Pons (tissue), 1 donor: ENCODE results near the gene KERA.
"Not testable (repeated sequence)": the region's sequence is repeated elsewhere in the genome, so short reads cannot be mapped to it uniquely, and the experiment has no call there.

Source experiments
- DNase-seq: peaks from one replicate; pipeline ENCODE4 v3.0.0-alpha.2; 2016; ENCODE audit warnings: low spot score

Gene KERA

GRCh38 chr12:91057368-91058165 is at the start of gene KERA:
TSS of gene KERA (minus strand) at chr12:91058024. CDS start at chr12:91056281, 1,743 bp downstream.
- no peak for DNase-seq

GRCh38 chr12:91106283-91106682 is 48.5 kb upstream of the KERA start:
- DNase-seq, result no peak

- DNase-seq, result no peak
Measured at GRCh38 chr12:91105807-91106206, 48.0 kb upstream of the KERA start.

- DNase-seq, result no peak
Measured at GRCh38 chr12:91104812-91105466, 47.1 kb upstream of the KERA start.

GRCh38 chr12:91103624-91104023 is 45.8 kb upstream of the KERA start:
- no peak for DNase-seq

GRCh38 chr12:91103101-91103500 is 45.3 kb upstream of the KERA start:
- no peak for DNase-seq

GRCh38 chr12:91100906-91101305 is 43.1 kb upstream of the KERA start:
- no peak for DNase-seq

GRCh38 chr12:91099836-91100235 is 42.0 kb upstream of the KERA start:
- DNase-seq, result no peak

GRCh38 chr12:91099341-91099740 is 41.5 kb upstream of the KERA start:
- no peak for DNase-seq

- no peak for DNase-seq
Measured at GRCh38 chr12:91098941-91099340, 41.1 kb upstream of the KERA start.

- no peak for DNase-seq
Measured at GRCh38 chr12:91098461-91098860, 40.6 kb upstream of the KERA start.

GRCh38 chr12:91094957-91095356 is 37.1 kb upstream of the KERA start:
- no peak for DNase-seq

- DNase-seq, result no peak
Measured at GRCh38 chr12:91094032-91094662, 36.3 kb upstream of the KERA start.

- no peak for DNase-seq
Measured at GRCh38 chr12:91093341-91093740, 35.5 kb upstream of the KERA start.

- no peak for DNase-seq
Measured at GRCh38 chr12:91091916-91092715, 34.3 kb upstream of the KERA start.

- DNase-seq, result not testable (repeated sequence)
Measured at GRCh38 chr12:91089953-91090352, 32.1 kb upstream of the KERA start.

- DNase-seq, result no peak
Measured at GRCh38 chr12:91080041-91080440, 22.2 kb upstream of the KERA start.

- no peak for DNase-seq
Measured at GRCh38 chr12:91078501-91078900, 20.7 kb upstream of the KERA start.

- no peak for DNase-seq
Measured at GRCh38 chr12:91077228-91077954, 19.6 kb upstream of the KERA start.

GRCh38 chr12:91074851-91075250 is 17.0 kb upstream of the KERA start:
- no peak for DNase-seq

- no peak for DNase-seq
Measured at GRCh38 chr12:91074154-91074709, 16.4 kb upstream of the KERA start.
